ENCODE data around the gene FCN3.

GRCh38 chr1:27372022-27372807, 2.4 kb downstream of the FCN3 start:
- TF ChIP-seq CTCF (IDR thresholded peaks at IDR 0.05 in 4 of 5, conservative IDR thresholded peaks at IDR 0.05 in 1 of 5): no peak
- no peak for TF ChIP-seq POLR2A (IDR thresholded peaks at IDR 0.05)

Measured in gastrocnemius medialis (tissue), 4 donors.